CD4-positive, alpha-beta T cell (primary cell): ENCODE measurements around the gene STIM1. TPM values are rescaled to one million over a fixed set of nuclear protein-coding genes. Genes with fewer than 3 reads are reported as not detected.

Experiments
- ATAC-seq: fragments of 200-7000 bp; cut with Tn5 transposase; one replicate; pipeline ENCODE4 v1.10.0; 2022; ENCODE audit warnings: mild to moderate bottlenecking; ENCODE audit not compliant: poor library complexity
- CTCF ChIA-PET: fragments of 350-600 bp; sonication (Branson Sonifier 250); formaldehyde crosslinking; loops from one replicate; lab custom pipeline; 2021; ENCODE audit warnings: antibody characterized with exemption, inconsistent platforms; lab: Charles Lee
- POLR2A ChIA-PET: fragments of 350-600 bp; sonication (Branson Sonifier 250); formaldehyde crosslinking; loops from one replicate; lab custom pipeline; 2021; ENCODE audit warnings: antibody characterized with exemption, inconsistent platforms; lab: Charles Lee
- DNase-seq, 14 experiments: peaks; one replicate each; pipeline ENCODE4 v3.0.0-alpha.2; 2013 to 2020; ENCODE audit warnings: mixed read lengths in 2 of 14
- H3K27ac ChIP-seq, 2 donors: one replicate each; pipeline versions ENCODE4 v1.5.1 to v1.7.0; 2013; ENCODE audit warnings: low read length in 2 of 2, low read depth in 1 of 2, mild to moderate bottlenecking in 1 of 2
- H3K27me3 ChIP-seq, 2 experiments: 1 replicate in 1 of 2; 2 replicates in 1 of 2; pipeline versions ENCODE4 v1.6.1 to v1.7.0; 2013; ENCODE audit warnings: low read length in 2 of 2, control low read depth in 1 of 2, mild to moderate bottlenecking in 1 of 2, moderate library complexity in 1 of 2; ENCODE audit not compliant: insufficient read depth in 2 of 2, control insufficient read depth in 1 of 2
- H3K36me3 ChIP-seq: one replicate; pipeline ENCODE4 v1.6.1; 2013; ENCODE audit warnings: low read length, control low read depth; ENCODE audit not compliant: insufficient read depth
- H3K4me1 ChIP-seq: one replicate; pipeline ENCODE4 v1.6.1; 2013; ENCODE audit warnings: low read length, control low read depth; ENCODE audit not compliant: insufficient read depth
- H3K4me3 ChIP-seq: one replicate; pipeline ENCODE4 v1.5.1; 2013; ENCODE audit warnings: mild to moderate bottlenecking, low read length, moderate library complexity
- H3K9me3 ChIP-seq, 2 experiments: 1 replicate in 1 of 2; 2 replicates in 1 of 2; pipeline versions ENCODE4 v1.6.1 to v1.7.0; 2013; ENCODE audit warnings: low read length in 2 of 2, mild to moderate bottlenecking in 2 of 2, control low read depth in 1 of 2, moderate library complexity in 1 of 2; ENCODE audit not compliant: control insufficient read depth in 1 of 2, insufficient read depth in 1 of 2
- H3K27ac Mint-ChIP-seq: one replicate; pipeline ENCODE4 v1.8.0; 2020; ENCODE audit warnings: mixed read lengths
- H3K27me3 Mint-ChIP-seq: one replicate; pipeline ENCODE4 v1.8.0; 2021; ENCODE audit warnings: mixed read lengths
- H3K36me3 Mint-ChIP-seq: one replicate; pipeline ENCODE4 v1.8.0; 2021; ENCODE audit warnings: low read depth, mixed read lengths
- H3K4me1 Mint-ChIP-seq: one replicate; pipeline ENCODE4 v1.8.0; 2021; ENCODE audit warnings: low read depth, mixed read lengths
- H3K4me3 Mint-ChIP-seq: one replicate; pipeline ENCODE4 v1.8.0; 2020; ENCODE audit warnings: mild to moderate bottlenecking, mixed read lengths
- H3K9me3 Mint-ChIP-seq: one replicate; pipeline ENCODE4 v1.8.0; 2020; ENCODE audit warnings: mixed read lengths
- CTCF ChIP-seq: fragments of 200-600 bp; IDR thresholded peaks from one replicate; pipeline ENCODE4 v1.8.0; 2022; ENCODE audit warnings: antibody characterized with exemption, mild to moderate bottlenecking
- intact Hi-C, 2 experiments: fragments of 100-400 bp; cut with DNase I in 1 of 2; cut with micrococcal nuclease in 1 of 2; formaldehyde crosslinking; loops; one replicate each; pipeline versions ENCODE4 v1.15.1 to v1.9.0; 2023 to 2025; cut with DNase I, micrococcal nuclease
- total RNA-seq, 174 experiments: library from RNA in 2 of 174; stranded (reverse) in 2 of 174; gene quantifications; one replicate each; pipeline ENCODE4 v1.2.3 and lab custom pipeline; 2021 to 2026

The STIM1 gene
- total RNA-seq, 2 experiments from 2014 or later: 89.0 to 94.9 TPM

DNA sequence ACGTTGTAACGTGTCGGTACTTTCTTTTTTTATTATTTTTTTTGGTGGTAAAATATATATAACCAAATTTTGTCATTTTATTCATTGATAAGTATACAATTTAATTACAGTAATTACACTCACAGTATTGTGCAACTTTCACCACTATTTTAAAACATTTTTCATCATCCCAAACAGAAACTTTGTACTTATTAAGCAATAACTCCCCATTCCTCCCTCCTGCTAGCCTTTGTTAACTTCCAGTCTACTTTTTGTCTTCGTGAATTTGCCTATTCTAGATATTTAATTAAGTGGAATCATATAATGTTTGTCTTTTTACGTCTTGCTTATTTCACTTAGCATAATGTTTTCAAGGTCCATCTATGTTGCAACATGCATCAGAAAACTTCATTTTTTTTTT lies 58.5 kb downstream of the STIM1 start:
- Histone ChIP-seq H3K27me3 (no peaks in the 10 kb centered on the region), H3K27ac (no peak overlapping the region), H3K4me1 (peaks cover 44% of the 10 kb centered on the region), H3K9me3 (no peaks in the 10 kb centered on the region), H3K4me3 (no peak overlapping the region), H3K36me3 (peaks cover 3% of the 10 kb centered on the region)
- POLR2A ChIA-PET: interaction anchor here (1.3 kb wide), 1 partner anchor 59 kb away, joined by 4 read pairs; the partner anchor contains the start of gene STIM1
- Mint-ChIP-seq H3K4me1 (peaks cover 83% of the 10 kb centered on the region), H3K9me3 (no peaks in the 10 kb centered on the region), H3K27ac (peak overlapping the region; percentile 52), H3K36me3 (no peaks in the 10 kb centered on the region), H3K4me3 (no peak overlapping the region), H3K27me3 (no peaks in the 10 kb centered on the region)
- TF ChIP-seq CTCF: no peak
- CTCF ChIA-PET: interaction anchor here (1.7 kb wide), 1 partner anchor 65 kb away, joined by 3 read pairs; no protein-coding TSS in a partner anchor
- intact Hi-C loops: loop anchor here in 1 of 2 experiments (5.0 kb wide), 1 partner anchor 33 kb away; no protein-coding TSS in a partner anchor
- DNase-seq: no peak
- ATAC-seq: no peak

DNA sequence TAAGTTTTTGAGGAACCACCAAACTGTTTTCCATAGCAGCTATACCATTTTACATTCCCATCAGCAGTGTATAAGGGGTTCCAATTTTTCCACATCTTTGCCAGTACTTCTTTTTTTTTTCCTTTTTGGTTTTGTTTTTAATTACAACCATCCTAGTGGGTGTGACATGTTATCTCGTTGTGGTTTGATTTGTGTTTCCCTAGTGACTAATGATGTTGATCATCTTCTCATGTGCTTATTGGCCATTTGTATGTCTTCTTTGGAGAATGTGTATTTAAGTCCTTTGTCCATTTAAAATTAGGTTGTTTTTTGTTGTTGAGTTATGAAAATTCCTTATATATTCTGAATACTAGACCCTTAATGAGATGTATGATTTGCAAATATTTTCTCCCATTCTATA lies 59.3 kb downstream of the STIM1 start:
- no peak for TF ChIP-seq CTCF
- peak overlapping the region; percentile 46 for H3K27ac Mint-ChIP-seq
- Histone ChIP-seq H3K9me3 (no peaks in the 10 kb centered on the region), H3K36me3 (peaks cover 3% of the 10 kb centered on the region), H3K4me3 (no peak overlapping the region), H3K27ac (no peak overlapping the region), H3K4me1 (peaks cover 49% of the 10 kb centered on the region), H3K27me3 (no peaks in the 10 kb centered on the region)
- H3K4me3 Mint-ChIP-seq: peak overlapping the region; percentile 1
- ChIA-PET CTCF (no interaction called here), POLR2A (interaction anchor here (1.1 kb wide), 1 partner anchor 32 kb away, joined by 4 read pairs; no protein-coding TSS in a partner anchor)
- H3K27me3 Mint-ChIP-seq: no peaks in the 10 kb centered on the region
- intact Hi-C loops: loop anchor here (5.0 kb wide), 2 partner anchors 32 to 558 kb away; no protein-coding TSS in a partner anchor
- no peaks in the 10 kb centered on the region for H3K36me3 Mint-ChIP-seq
- DNase-seq: peak in 3 of 14 experiments; percentile 66 to 70 (median 68)
- no peaks in the 10 kb centered on the region for H3K9me3 Mint-ChIP-seq
- H3K4me1 Mint-ChIP-seq: peaks cover 85% of the 10 kb centered on the region
- peak; percentile 55 for ATAC-seq

DNA sequence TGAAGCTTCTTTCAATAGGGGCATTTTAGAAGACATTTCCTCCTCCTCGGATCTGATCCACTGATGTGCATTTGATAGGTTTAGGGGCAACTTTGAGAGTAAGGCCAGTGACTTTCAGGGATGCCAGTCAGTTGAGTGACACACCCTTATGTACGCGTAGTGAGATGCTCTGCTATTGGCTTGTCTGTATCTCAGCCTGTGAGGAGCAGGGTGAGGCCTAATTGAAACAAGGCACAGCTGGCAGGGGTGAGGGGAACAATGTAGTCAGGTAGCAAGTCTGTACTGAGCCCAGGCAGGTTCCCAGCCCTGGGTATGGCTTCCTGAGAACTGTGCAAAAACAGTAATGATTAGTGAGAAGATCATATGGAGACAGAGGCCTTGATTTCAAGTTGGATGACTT lies 61.5 kb downstream of the STIM1 start:
- Histone ChIP-seq H3K27ac (no peak overlapping the region), H3K27me3 (no peaks in the 10 kb centered on the region), H3K36me3 (peaks cover 9% of the 10 kb centered on the region), H3K9me3 (no peaks in the 10 kb centered on the region), H3K4me3 (no peak overlapping the region), H3K4me1 (peaks cover 57% of the 10 kb centered on the region)
- Mint-ChIP-seq H3K27me3 (no peaks in the 10 kb centered on the region), H3K36me3 (peaks cover 4% of the 10 kb centered on the region), H3K4me3 (no peak overlapping the region), H3K27ac (peak overlapping the region; percentile 70), H3K9me3 (no peaks in the 10 kb centered on the region), H3K4me1 (peaks cover 83% of the 10 kb centered on the region)
- no peak for TF ChIP-seq CTCF
- ChIA-PET CTCF (interaction anchor here (1.0 to 3.1 kb wide), 2 partner anchors 11 to 68 kb away, joined by 3 to 8 read pairs; no protein-coding TSS in a partner anchor), POLR2A (interaction anchor here (1.2 to 1.5 kb wide), 3 partner anchors 11 to 62 kb away, joined by 3 to 4 read pairs (median 4); partner anchors contain the start of gene STIM1)
- intact Hi-C loops: loop anchor here in 1 of 2 experiments (5.0 kb wide), 1 partner anchor 560 kb away; no protein-coding TSS in a partner anchor
- ATAC-seq: peak; percentile 37
- DNase-seq: peak in 1 of 14 experiments; percentile 23
